Transverse colon (tissue), 4 donors: Measurements from ENCODE around the gene PREX1. TPM values are rescaled to one million over a fixed set of nuclear protein-coding genes. Genes with fewer than 3 reads are reported as not detected.

Experiments
- DNase-seq: peaks from one replicate; pipeline ENCODE4 v3.0.0-alpha.2; 2019
- H3K27ac ChIP-seq, 4 donors: fragments of 200-600 bp; sonication (generic); 2 replicates each; pipeline ENCODE4 v1.5.1; 2016 to 2018; ENCODE audit warnings: inconsistent platforms in 4 of 4
- H3K27me3 ChIP-seq: fragments of 200-600 bp; sonication (generic); 2 replicates; pipeline ENCODE4 v1.5.1; 2017; ENCODE audit warnings: inconsistent platforms
- H3K36me3 ChIP-seq, 4 donors: fragments of 200-600 bp; sonication (generic); 2 replicates each; pipeline ENCODE4 v1.5.1; 2017 to 2019; ENCODE audit warnings: inconsistent platforms in 4 of 4
- H3K4me1 ChIP-seq, 4 donors: fragments of 200-600 bp; sonication (generic); 2 replicates each; pipeline ENCODE4 v1.5.1; 2017 to 2020; ENCODE audit warnings: inconsistent platforms in 4 of 4
- H3K4me3 ChIP-seq, 4 donors: fragments of 200-600 bp; sonication (generic); 1 replicate in 1 of 4; 2 replicates in 3 of 4; pipeline versions ENCODE4 v1.5.1 to v1.6.1; 2017 to 2019; ENCODE audit warnings: inconsistent platforms in 4 of 4
- H3K9me3 ChIP-seq, 2 donors: fragments of 200-600 bp; sonication (generic); 2 replicates each; pipeline ENCODE4 v1.5.1; 2017 to 2019; ENCODE audit warnings: inconsistent platforms in 2 of 2
- CTCF ChIP-seq, 5 experiments: fragments of 200-600 bp in 3 of 5; fragments of 450-650 bp in 2 of 5; sonication (generic) in 3 of 5; IDR thresholded peaks; 1 replicate in 2 of 5; 2 replicates in 3 of 5; pipeline ENCODE4 v1.5.1; 2016 to 2017; ENCODE audit warnings: antibody characterized with exemption in 5 of 5, inconsistent platforms in 3 of 5, mild to moderate bottlenecking in 2 of 5, moderate library complexity in 1 of 5
- EP300 ChIP-seq: sonication (generic); formaldehyde crosslinking; IDR thresholded peaks from one replicate; pipeline ENCODE4 v1.6.1; 2017; ENCODE audit warnings: antibody characterized with exemption, low read depth
- POLR2A ChIP-seq: fragments of 450-650 bp; IDR thresholded peaks from one replicate; pipeline ENCODE4 v1.6.1; 2016; ENCODE audit warnings: antibody characterized with exemption, mild to moderate bottlenecking, moderate library complexity
- POLR2AphosphoS5 ChIP-seq, 3 donors: sonication (generic); formaldehyde crosslinking; IDR thresholded peaks; one replicate each; pipeline ENCODE4 v1.6.1; 2016; ENCODE audit warnings: antibody characterized with exemption in 3 of 3
- WGBS, 2 donors: methylation state at CpG; one replicate each; pipeline ENCODE4 v1.1.5; 2018; ENCODE audit warnings: low coverage in 1 of 2; 5-methylcytosine and 5-hydroxymethylcytosine counted together
- in situ Hi-C, 4 donors: fragments of 200-750 bp; cut with MboI; loops; one replicate each; pipeline versions ENCODE4 v1.15.0 to v1.15.1; 2017; ENCODE audit warnings: low sequenced_read_pairs in 3 of 4, low pct_ligation_motif_present in 1 of 4, low pct_unique_long_range_greater_than_20kb in 1 of 4
- intact Hi-C: fragments of 100-400 bp; cut with DNase I; formaldehyde crosslinking; loops from one replicate; pipeline ENCODE4 v1.15.1; 2023; ENCODE audit warnings: low total_unique reads
- total RNA-seq, 4 donors: library from RNA; depleted of rRNA; stranded (reverse); fragments of >200 nt; gene quantifications; one replicate each; pipeline ENCODE4 v1.1.0, GENCODE V29; 2016

The PREX1 gene
- total RNA-seq, 4 donors from 2014 or later, result 10.9 to 29.9 (median 16.6) TPM

- in situ Hi-C loops (no loop called here), intact Hi-C loops (no loop called here)
- Histone ChIP-seq H3K4me1 (peaks cover 4 to 17% (median 9%) of the 10 kb centered on the region in 4 donors), H3K4me3 (no peak overlapping the region), H3K27me3 (no peaks in the 10 kb centered on the region), H3K9me3 (no peaks in the 10 kb centered on the region), H3K27ac (peak overlapping the region in 1 of 4 donors; percentile 7), H3K36me3 (no peaks in the 10 kb centered on the region)
- no peak for TF ChIP-seq POLR2AphosphoS5 (IDR thresholded peaks at IDR 0.05)
- TF ChIP-seq CTCF (IDR thresholded peaks at IDR 0.05), result no peak
- no peak for TF ChIP-seq POLR2A
- TF ChIP-seq EP300, result no peak
- no peak for DNase-seq
- WGBS, 2 donors, result 53% methylated on average over 3 of the region's 3 CpGs; no CpG with 5 or more reads in 1 of the 2 donors
Measured at GRCh38 chr20:48738094-48738398, 89.8 kb downstream of the PREX1 start.

GRCh38 chr20:48737434-48738093 lies 90.2 kb downstream of the PREX1 start:
- H3K27ac ChIP-seq, result peak overlapping the region in 1 of 4 donors; percentile 7
- no peak for TF ChIP-seq POLR2A
- no peak for TF ChIP-seq CTCF (IDR thresholded peaks at IDR 0.05)
- no peak for TF ChIP-seq POLR2AphosphoS5 (IDR thresholded peaks at IDR 0.05)
- no peak for TF ChIP-seq EP300
- peaks cover 4 to 17% (median 9%) of the 10 kb centered on the region in 4 donors for H3K4me1 ChIP-seq
- H3K4me3 ChIP-seq, result no peak overlapping the region
- intact Hi-C loops, result no loop called here
- in situ Hi-C loops, result no loop called here
- no peaks in the 10 kb centered on the region for H3K27me3 ChIP-seq
- H3K36me3 ChIP-seq, result no peaks in the 10 kb centered on the region
- no peaks in the 10 kb centered on the region for H3K9me3 ChIP-seq
- WGBS, 2 donors, result 89% methylated on average over 8 of the region's 8 CpGs; no CpG with 5 or more reads in 1 of the 2 donors
- DNase-seq, result no peak

- Histone ChIP-seq H3K4me3 (no peak overlapping the region), H3K36me3 (no peaks in the 10 kb centered on the region), H3K27me3 (no peaks in the 10 kb centered on the region), H3K27ac (no peak overlapping the region), H3K4me1 (peaks cover 4 to 17% (median 9%) of the 10 kb centered on the region in 4 donors), H3K9me3 (no peaks in the 10 kb centered on the region)
- DNase-seq, result no peak
- in situ Hi-C loops, result no loop called here
- intact Hi-C loops, result no loop called here
- no peak for TF ChIP-seq CTCF (IDR thresholded peaks at IDR 0.05)
- no peak for TF ChIP-seq POLR2AphosphoS5 (IDR thresholded peaks at IDR 0.05)
- TF ChIP-seq POLR2A, result no peak
- no peak for TF ChIP-seq EP300
- WGBS, 2 donors, result 73 to 80% methylated on average over 1 to 2 of the region's 2 CpGs
Measured at GRCh38 chr20:48736636-48737035, 91.2 kb downstream of the PREX1 start.

- H3K36me3 ChIP-seq, result no peaks in the 10 kb centered on the region
- peaks cover 4 to 17% (median 9%) of the 10 kb centered on the region in 4 donors for H3K4me1 ChIP-seq
- no peak for TF ChIP-seq POLR2AphosphoS5 (IDR thresholded peaks at IDR 0.05)
- no peak for TF ChIP-seq CTCF (IDR thresholded peaks at IDR 0.05)
- TF ChIP-seq EP300, result no peak
- no peak for TF ChIP-seq POLR2A
- intact Hi-C loops, result no loop called here
- no peak for DNase-seq
- in situ Hi-C loops, result no loop called here
- H3K9me3 ChIP-seq, result no peaks in the 10 kb centered on the region
- H3K4me3 ChIP-seq, result no peak overlapping the region
- H3K27me3 ChIP-seq, result no peaks in the 10 kb centered on the region
- no peak overlapping the region for H3K27ac ChIP-seq
Measured at GRCh38 chr20:48736231-48736630, 91.6 kb downstream of the PREX1 start.
